GM18505 (cell line): Measurements from ENCODE around the gene KLHL40.

Experiments used
- ATAC-seq: cut with Tn5 transposase; IDR thresholded peaks from one replicate; pipeline ENCODE4 v1.9.1; 2021; ENCODE audit not compliant: unreplicated experiment
- POLR2A ChIP-seq: IDR thresholded peaks from 4 replicates; pipeline ENCODE4 v1.6.1; 2011; ENCODE audit warnings: borderline replicate concordance; ENCODE audit not compliant: insufficient read depth, insufficient read length; ENCODE audit errors: extremely low read depth

The KLHL40 gene

DNA sequence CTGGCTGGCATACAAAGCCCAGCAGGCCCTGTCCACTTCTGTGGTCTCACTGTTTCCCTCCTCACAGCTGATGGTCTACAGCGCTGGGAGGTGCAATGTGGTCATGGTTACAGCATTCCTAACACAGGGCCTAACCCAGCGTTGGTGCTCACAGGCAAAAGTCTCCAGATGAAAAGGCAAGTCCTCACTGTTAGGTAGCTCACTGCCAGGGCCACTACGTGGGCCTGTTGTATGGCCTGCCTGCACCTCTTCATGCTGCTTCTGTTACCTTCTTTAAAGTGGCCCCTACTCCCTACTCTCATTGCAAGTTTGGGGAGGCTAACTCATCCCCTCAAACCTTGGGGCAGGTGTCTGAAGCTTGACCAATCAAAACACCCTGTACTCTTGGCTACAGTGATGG, 56.5 kb downstream of the KLHL40 start:
- no peak for TF ChIP-seq POLR2A
- ATAC-seq: no peak
